Effector CD4-positive, alpha-beta T cell (primary cell): Measurements from ENCODE around the gene CATSPERD.

Source experiments
- DNase-seq: peaks from one replicate; pipeline ENCODE4 v3.0.0-alpha.2; 2020

CATSPERD gene

GRCh38 chr19:5808120-5808816 lies 87.8 kb downstream of the CATSPERD start:
- no peak for DNase-seq

DNA sequence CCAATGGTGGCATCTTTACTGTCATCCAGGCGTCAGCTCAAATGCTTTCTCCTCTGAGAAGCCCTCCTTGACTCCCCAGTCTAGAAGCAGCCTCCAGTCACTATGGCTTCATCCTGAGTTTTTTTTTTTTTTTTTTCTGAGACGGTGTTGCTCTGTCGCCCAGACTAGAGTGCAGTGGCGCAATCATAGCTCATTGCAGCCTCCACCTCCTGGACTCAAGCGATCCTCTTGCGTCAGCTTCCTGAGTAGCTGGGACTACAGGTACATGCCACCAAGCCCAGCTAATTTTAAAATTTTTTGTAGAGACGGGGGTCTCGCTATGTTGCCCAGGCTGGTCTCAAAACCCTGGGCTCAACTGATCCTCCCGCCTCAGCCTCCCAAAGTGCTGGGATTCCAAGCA lies 88.6 kb downstream of the CATSPERD start:
- no peak for DNase-seq

- no peak for DNase-seq
Measured at GRCh38 chr19:5809469-5809868, 89.0 kb downstream of the CATSPERD start.

- DNase-seq = no peak
Measured at GRCh38 chr19:5811117-5811516, 90.7 kb downstream of the CATSPERD start.

DNA sequence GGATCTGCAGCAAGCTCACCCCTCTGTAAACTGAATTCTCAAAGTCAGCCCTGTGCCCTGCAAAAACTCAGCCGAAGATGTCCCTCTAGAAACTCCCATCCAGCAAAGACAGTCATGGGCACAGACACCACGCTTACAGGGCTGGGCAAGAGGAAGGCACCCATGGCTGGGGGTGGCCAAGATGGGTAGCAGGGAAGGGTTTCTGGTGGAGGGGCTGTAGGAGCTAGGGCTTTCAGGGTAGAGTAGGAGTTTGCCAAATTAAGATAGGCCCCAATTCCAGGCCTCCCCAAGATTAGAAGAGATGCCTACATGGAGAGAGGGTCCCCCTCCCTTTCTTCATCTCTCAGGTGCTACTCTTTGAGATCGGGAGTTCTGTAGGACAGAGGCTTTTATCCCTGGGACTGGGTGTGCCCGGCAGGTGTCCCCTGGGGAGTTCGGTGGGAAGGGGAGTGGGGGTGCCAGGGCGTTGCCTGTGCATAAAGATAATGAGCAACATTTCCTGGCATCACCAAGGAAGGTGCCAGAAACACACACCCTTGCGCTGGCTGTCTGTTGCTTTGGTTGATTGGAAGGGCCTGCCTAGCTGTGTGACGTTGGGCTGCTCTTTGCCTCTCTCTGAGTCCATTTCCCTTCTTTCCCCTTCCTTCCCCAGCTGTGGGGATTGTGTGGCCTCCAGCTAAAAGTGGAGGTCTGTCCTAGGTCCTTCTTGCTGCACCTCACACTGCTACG lies 93.8 kb downstream of the CATSPERD start:
- DNase-seq = no peak

- no peak for DNase-seq
Measured at GRCh38 chr19:5814852-5815246, 94.4 kb downstream of the CATSPERD start.

- DNase-seq = no peak
Measured at GRCh38 chr19:5817218-5817617, 96.8 kb downstream of the CATSPERD start.

- no peak for DNase-seq
Measured at GRCh38 chr19:5818594-5818993, 98.2 kb downstream of the CATSPERD start.

DNA sequence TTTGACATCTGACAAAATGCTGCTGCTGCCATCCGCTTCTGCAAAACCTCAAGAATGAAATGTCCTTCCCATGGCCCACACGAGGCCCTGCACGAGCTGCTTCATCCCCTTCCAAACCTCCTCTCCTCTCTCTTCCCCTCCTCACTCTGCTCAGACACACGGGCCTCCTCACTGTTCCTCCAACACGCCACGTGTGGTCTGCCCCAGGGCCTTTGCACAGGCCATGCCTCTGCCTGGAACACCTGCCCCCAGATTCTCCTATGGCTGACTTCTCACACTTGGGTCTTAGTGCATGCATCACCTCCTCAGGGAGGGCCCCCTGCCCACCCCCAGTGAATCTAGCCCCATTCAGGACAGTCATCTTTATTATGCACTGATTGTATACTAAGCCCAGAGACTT lies 100.3 kb downstream of the CATSPERD start:
- DNase-seq = no peak

GRCh38 chr19:5821521-5822180 lies 101.2 kb downstream of the CATSPERD start:
- no peak for DNase-seq

DNA sequence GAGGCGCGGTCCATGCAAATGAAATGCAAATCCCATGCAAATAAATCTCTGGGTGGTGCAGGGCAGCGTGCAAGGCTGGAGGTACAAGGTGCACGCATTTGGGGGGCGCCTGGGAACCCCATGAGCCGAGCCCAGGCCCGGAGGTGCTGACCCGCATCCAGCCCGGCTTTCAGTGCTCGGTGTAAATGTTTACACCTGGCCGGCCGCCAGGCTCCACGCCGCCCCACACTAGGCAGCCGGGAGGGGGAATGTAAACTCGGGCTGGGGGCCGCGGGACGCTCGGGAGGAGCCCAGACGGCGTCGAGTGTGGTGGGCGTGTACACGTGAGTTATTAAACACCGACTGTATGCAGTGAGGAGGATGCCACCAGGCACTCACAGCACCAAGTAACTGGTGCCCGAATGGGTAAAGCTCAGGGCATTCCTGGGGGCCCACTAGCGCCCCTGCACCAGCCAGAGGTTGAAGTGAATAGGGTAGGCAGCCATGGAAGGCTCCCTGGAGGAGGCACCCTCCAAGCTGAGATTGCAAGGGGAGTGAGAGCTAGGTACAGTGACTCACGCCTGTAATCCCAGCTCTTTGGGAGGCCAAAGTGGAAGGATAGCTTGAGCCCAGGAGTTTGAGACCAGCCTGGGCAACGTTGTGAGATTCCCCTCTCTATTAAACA lies 101.9 kb downstream of the CATSPERD start:
- no peak for DNase-seq

GRCh38 chr19:5823579-5824281 lies 103.3 kb downstream of the CATSPERD start:
- DNase-seq = no peak

GRCh38 chr19:5824751-5825150 lies 104.3 kb downstream of the CATSPERD start:
- DNase-seq = no peak

DNA sequence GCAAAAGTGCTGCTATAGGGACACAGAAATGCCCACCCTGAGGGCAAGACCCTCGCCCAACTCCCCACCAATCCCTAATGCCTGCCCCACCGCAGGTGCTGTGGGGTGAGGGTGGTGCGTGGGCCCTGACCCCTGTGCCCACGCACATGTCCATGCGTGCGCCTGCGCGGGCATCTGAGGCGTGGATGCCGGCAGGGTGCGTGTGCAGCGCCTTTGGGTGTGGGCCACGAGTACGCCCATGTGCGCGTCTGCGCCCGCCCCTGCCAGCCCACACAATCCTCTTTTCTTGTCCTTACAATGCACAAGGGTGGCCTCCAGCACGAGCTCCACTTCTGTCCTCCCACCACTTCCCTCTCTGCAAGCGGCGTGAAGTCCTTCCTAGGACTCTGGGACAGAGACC lies 104.7 kb downstream of the CATSPERD start:
- DNase-seq = no peak

GRCh38 chr19:5826531-5827341 lies 106.3 kb downstream of the CATSPERD start:
- no peak for DNase-seq

GRCh38 chr19:5827342-5827890 lies 107.0 kb downstream of the CATSPERD start:
- no peak for DNase-seq

- DNase-seq = peak; percentile 85
Measured at GRCh38 chr19:5827891-5828660, 107.6 kb downstream of the CATSPERD start.
